Endodermal cell (in vitro differentiated cells): ENCODE results near the gene ZBTB7C. TPM values are rescaled to one million over a fixed set of nuclear protein-coding genes. Genes with fewer than 3 reads are reported as not detected.

Source experiments
- DNase-seq: peaks from one replicate; pipeline ENCODE4 v3.0.0-alpha.2; 2017
- H3K27ac ChIP-seq: 2 replicates; pipeline ENCODE4 v1.5.1; 2013; ENCODE audit warnings: mild to moderate bottlenecking, low read depth, low read length, moderate library complexity
- H3K27me3 ChIP-seq: 2 replicates; pipeline ENCODE4 v1.6.1; 2013; ENCODE audit warnings: mild to moderate bottlenecking, low read length, moderate library complexity; ENCODE audit not compliant: insufficient read depth, control insufficient read depth, poor library complexity, severe bottlenecking
- H3K36me3 ChIP-seq: 2 replicates; pipeline ENCODE4 v1.7.0; 2013; ENCODE audit warnings: mild to moderate bottlenecking, low read length, moderate library complexity; ENCODE audit not compliant: control insufficient read depth, insufficient read depth
- H3K4me1 ChIP-seq: one replicate; pipeline ENCODE4 v1.7.0; 2013; ENCODE audit warnings: low read length; ENCODE audit not compliant: control insufficient read depth, insufficient read depth
- H3K4me3 ChIP-seq: 2 replicates; pipeline ENCODE4 v1.5.1; 2013; ENCODE audit warnings: mild to moderate bottlenecking, low read length, moderate library complexity
- H3K9ac ChIP-seq: 2 replicates; pipeline ENCODE4 v1.6.1; 2013; ENCODE audit warnings: mild to moderate bottlenecking, low read length, moderate library complexity; ENCODE audit not compliant: poor library complexity, severe bottlenecking; ENCODE audit errors: extremely low read depth
- H3K9me3 ChIP-seq: 2 replicates; pipeline ENCODE4 v1.6.1; 2013; ENCODE audit warnings: mild to moderate bottlenecking, low read length, moderate library complexity; ENCODE audit not compliant: control insufficient read depth
- H3K27ac Mint-ChIP-seq: 2 replicates; pipeline ENCODE4 v1.8.0; 2020; ENCODE audit warnings: mixed read lengths
- H3K27me3 Mint-ChIP-seq: 2 replicates; pipeline ENCODE4 v1.8.0; 2021; ENCODE audit warnings: mild to moderate bottlenecking, mixed read lengths; ENCODE audit not compliant: insufficient read depth
- H3K36me3 Mint-ChIP-seq: 2 replicates; pipeline ENCODE4 v1.8.0; 2020; ENCODE audit warnings: low read depth, mixed read lengths
- H3K4me1 Mint-ChIP-seq: 2 replicates; pipeline ENCODE4 v1.8.0; 2020; ENCODE audit warnings: mixed read lengths
- H3K4me3 Mint-ChIP-seq: 2 replicates; pipeline ENCODE4 v1.8.0; 2020; ENCODE audit warnings: mild to moderate bottlenecking, moderate library complexity, mixed read lengths
- H3K9me3 Mint-ChIP-seq: 2 replicates; pipeline ENCODE4 v1.8.0; 2020; ENCODE audit warnings: mild to moderate bottlenecking, mixed read lengths
- CTCF ChIP-seq: fragments of 200-600 bp; sonication (generic); conservative IDR thresholded peaks from 2 replicates; pipeline ENCODE4 v1.5.0; 2021; ENCODE audit warnings: antibody characterized with exemption, mild to moderate bottlenecking
- WGBS, 2 experiments: methylation state at CpG; one replicate each; pipeline versions ENCODE4 v1.1.5 to v1.1.7; 2013; ENCODE audit warnings: missing lambda C conversion rate in 2 of 2, mixed read lengths in 1 of 2; ENCODE audit not compliant: insufficient coverage in 1 of 2, insufficient read length in 1 of 2; 5-methylcytosine and 5-hydroxymethylcytosine counted together
- total RNA-seq, 2 donors: library from RNA; stranded (reverse); fragmentation: NEBNext Ultra II Directional in 1 of 2; extraction: Animal tissue kit (Norgen Biotek cat#: 25700) in 1 of 2; gene quantifications; 2 replicates in 1 of 2; 3 replicates in 1 of 2; pipeline ENCODE4 v1.2.1, GENCODE V29; 2021

Gene ZBTB7C
- total RNA-seq, 2 donors from 2014 or later, result 0.31 to 0.62 TPM

- WGBS, 2 experiments, result 69 to 92% methylated on average over 5 to 9 of the region's 9 CpGs
- Histone ChIP-seq H3K27me3 (no peaks in the 10 kb centered on the region), H3K36me3 (no peaks in the 10 kb centered on the region), H3K4me1 (peaks cover 12% of the 10 kb centered on the region), H3K9ac (no peak overlapping the region), H3K9me3 (no peaks in the 10 kb centered on the region), H3K27ac (no peak overlapping the region), H3K4me3 (no peak overlapping the region)
- peak; percentile 17 for DNase-seq
- Mint-ChIP-seq H3K27ac (no peak overlapping the region), H3K4me3 (no peak overlapping the region), H3K9me3 (no peaks in the 10 kb centered on the region), H3K36me3 (no peaks in the 10 kb centered on the region), H3K27me3 (peaks cover 12% of the 10 kb centered on the region), H3K4me1 (peaks cover 17% of the 10 kb centered on the region)
- no peak for TF ChIP-seq CTCF
Measured at GRCh38 chr18:48193521-48194492, 215.4 kb downstream of the ZBTB7C start.

GRCh38 chr18:48192542-48192941 lies 216.6 kb downstream of the ZBTB7C start:
- Histone ChIP-seq H3K4me3 (no peak overlapping the region), H3K4me1 (peaks cover 12% of the 10 kb centered on the region), H3K27me3 (no peaks in the 10 kb centered on the region), H3K9me3 (no peaks in the 10 kb centered on the region), H3K9ac (no peak overlapping the region), H3K36me3 (no peaks in the 10 kb centered on the region), H3K27ac (no peak overlapping the region)
- 94% methylated on average over 6 to 7 of the region's 8 CpGs for WGBS, 2 experiments
- Mint-ChIP-seq H3K27ac (no peak overlapping the region), H3K4me3 (no peak overlapping the region), H3K27me3 (peaks cover 11% of the 10 kb centered on the region), H3K36me3 (no peaks in the 10 kb centered on the region), H3K4me1 (peaks cover 17% of the 10 kb centered on the region), H3K9me3 (no peaks in the 10 kb centered on the region)
- no peak for TF ChIP-seq CTCF
- no peak for DNase-seq

- no peak overlapping the region for H3K9ac ChIP-seq
- H3K9me3 ChIP-seq, result no peaks in the 10 kb centered on the region
- no peaks in the 10 kb centered on the region for H3K27me3 ChIP-seq
- peak; percentile 61 for DNase-seq
- Mint-ChIP-seq H3K4me3 (no peak overlapping the region), H3K4me1 (peaks cover 17% of the 10 kb centered on the region), H3K36me3 (no peaks in the 10 kb centered on the region), H3K27ac (no peak overlapping the region), H3K9me3 (no peaks in the 10 kb centered on the region), H3K27me3 (peaks cover 6% of the 10 kb centered on the region)
- TF ChIP-seq CTCF, result no peak
- H3K36me3 ChIP-seq, result no peaks in the 10 kb centered on the region
- H3K4me1 ChIP-seq, result peaks cover 12% of the 10 kb centered on the region
- 73 to 90% methylated on average over 3 of the region's 3 CpGs for WGBS, 2 experiments
- no peak overlapping the region for H3K4me3 ChIP-seq
- no peak overlapping the region for H3K27ac ChIP-seq
Measured at GRCh38 chr18:48191494-48191893, 217.7 kb downstream of the ZBTB7C start.
